Measurements from ENCODE around the gene SHROOM3.

Gene SHROOM3

DNA sequence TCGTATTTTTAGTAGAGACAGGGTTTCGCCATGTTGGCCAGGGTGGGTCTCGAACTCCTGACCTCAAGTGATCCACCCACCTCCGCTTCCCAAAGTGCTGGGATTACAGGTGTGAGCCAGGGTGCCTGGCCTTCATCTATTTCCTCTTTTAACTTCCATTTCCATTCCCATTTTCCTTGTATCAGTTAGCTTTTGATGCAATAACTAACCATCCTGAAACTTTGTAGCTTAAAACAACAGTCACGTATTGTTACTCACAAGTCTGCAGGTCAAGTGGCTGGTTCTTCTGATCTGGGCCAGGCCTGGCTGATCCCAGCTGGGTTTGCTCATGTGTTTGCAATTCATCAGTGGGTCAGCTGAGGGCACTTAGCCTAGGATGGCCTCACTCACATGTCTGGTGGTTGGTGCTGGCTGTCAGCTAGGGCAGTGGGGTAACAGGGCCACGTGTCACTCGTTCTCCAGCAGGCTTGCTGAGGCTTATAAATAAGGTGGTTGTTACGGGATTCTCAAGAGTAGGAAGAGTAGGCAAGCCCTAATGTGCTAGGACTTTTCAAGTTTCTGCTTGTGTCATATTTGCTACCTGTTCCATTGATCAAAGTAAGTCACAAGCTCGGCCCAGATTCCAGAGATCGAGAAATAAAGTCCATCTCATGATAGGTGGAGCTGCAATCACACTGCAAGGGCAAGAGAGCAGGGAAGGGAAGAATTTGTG, 374.7 kb downstream of the SHROOM3 start:
- Histone ChIP-seq H3K9me3 (ENCODE audit: control insufficient read depth, insufficient read depth, low read length) (peaks cover 6% of the 10 kb centered on the region; the same call in 1 of the 2 replicates), H3K9ac (ENCODE audit: low read depth, low read length) (no peak overlapping the region), H3K36me3 (ENCODE audit: insufficient read depth, low read length) (no peaks in the 10 kb centered on the region), H3K4me1 (ENCODE audit: insufficient read depth, low read length) (peaks cover 9% of the 10 kb centered on the region)

DNA sequence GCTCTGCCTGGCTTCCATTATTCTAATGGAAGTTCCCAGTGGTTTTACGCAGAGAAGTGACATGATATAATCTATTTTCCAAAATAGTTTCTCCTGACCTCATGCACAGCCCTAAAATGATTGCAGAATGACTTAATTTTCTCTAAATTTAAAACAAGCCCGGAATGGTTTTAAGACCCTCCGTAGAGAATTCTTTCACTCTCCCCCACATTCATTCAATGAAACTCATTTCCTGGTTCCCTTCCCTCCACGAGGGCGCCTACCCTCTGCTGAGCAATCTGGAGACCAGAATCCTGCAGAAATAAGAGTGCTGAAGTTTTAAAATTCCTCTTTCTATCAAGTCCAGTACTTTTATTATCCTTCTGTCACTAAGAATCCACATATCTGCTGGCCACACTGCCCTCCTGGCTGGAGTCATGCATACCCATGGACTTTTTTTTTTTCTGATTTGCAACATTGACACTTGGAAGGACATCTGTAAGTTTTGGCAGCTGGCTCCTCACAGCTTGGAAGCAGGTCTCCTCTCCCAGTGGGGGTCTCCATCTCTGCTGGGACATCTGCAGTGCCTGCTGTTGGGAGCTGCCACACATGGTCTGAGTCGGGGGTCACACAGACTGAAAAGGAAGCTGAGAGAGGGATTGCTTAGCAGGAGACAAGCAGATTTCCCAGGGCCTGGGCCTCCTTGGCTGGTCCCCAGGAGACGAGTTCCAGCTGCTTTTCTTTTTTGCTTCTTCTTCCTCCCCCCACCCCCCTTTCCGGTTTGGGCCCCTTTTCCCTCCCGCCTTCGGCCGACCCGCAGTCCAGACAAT, 376.8 kb downstream of the SHROOM3 start:
- H3K9me3 ChIP-seq (ENCODE audit: control insufficient read depth, insufficient read depth, low read length): peaks cover 3% of the 10 kb centered on the region; the same call in 1 of the 2 replicates

GRCh38 chr4:76813070-76813469, 378.0 kb downstream of the SHROOM3 start:
- Histone ChIP-seq H3K36me3 (ENCODE audit: insufficient read depth, low read length) (no peaks in the 10 kb centered on the region), H3K9ac (ENCODE audit: low read depth, low read length) (no peak overlapping the region)

More for the DNA sequence above, 376.8 kb downstream of the SHROOM3 start:
- H3K36me3 ChIP-seq (ENCODE audit: insufficient read depth, low read length): no peaks in the 10 kb centered on the region
- H3K4me1 ChIP-seq (ENCODE audit: insufficient read depth, low read length): peaks cover 9% of the 10 kb centered on the region
- no peak overlapping the region for H3K9ac ChIP-seq (ENCODE audit: low read depth, low read length)

GRCh38 chr4:76821641-76822040, 386.6 kb downstream of the SHROOM3 start:
- no peak overlapping the region for H3K9ac ChIP-seq (ENCODE audit: low read depth, low read length)
- H3K4me1 ChIP-seq (ENCODE audit: insufficient read depth, low read length): no peaks in the 10 kb centered on the region
- no peaks in the 10 kb centered on the region for H3K9me3 ChIP-seq (ENCODE audit: control insufficient read depth, insufficient read depth, low read length)
- H3K36me3 ChIP-seq (ENCODE audit: insufficient read depth, low read length): no peaks in the 10 kb centered on the region

More at GRCh38 chr4:76813070-76813469, 378.0 kb downstream of the SHROOM3 start:
- Histone ChIP-seq H3K9me3 (ENCODE audit: control insufficient read depth, insufficient read depth, low read length) (peaks cover 1% of the 10 kb centered on the region; the same call in 1 of the 2 replicates), H3K4me1 (ENCODE audit: insufficient read depth, low read length) (peaks cover 9% of the 10 kb centered on the region)

- no peaks in the 10 kb centered on the region for H3K36me3 ChIP-seq (ENCODE audit: insufficient read depth, low read length)
- no peak overlapping the region for H3K9ac ChIP-seq (ENCODE audit: low read depth, low read length)
- no peaks in the 10 kb centered on the region for H3K4me1 ChIP-seq (ENCODE audit: insufficient read depth, low read length)
- H3K9me3 ChIP-seq (ENCODE audit: control insufficient read depth, insufficient read depth, low read length): no peaks in the 10 kb centered on the region
Measured at GRCh38 chr4:76822303-76822702, 387.3 kb downstream of the SHROOM3 start.

DNA sequence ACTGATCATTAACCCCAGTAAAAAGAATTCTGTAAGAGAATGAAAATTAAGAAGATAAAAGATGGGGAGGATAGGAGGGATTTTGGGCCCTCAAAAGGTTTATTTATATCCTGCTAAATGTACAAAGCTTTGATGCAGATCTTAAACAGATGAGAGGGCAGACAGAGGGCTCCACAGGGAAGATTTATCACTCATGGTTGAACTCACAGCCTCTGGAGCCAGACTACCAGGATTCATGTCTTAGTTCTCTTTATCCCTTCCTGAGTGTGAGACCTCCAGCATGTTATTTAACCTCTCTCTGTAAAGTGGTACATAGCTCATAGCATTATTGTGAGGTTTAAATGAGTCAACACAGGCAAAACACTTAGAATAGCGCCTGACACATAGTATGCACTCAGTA, 388.5 kb downstream of the SHROOM3 start:
- Histone ChIP-seq H3K36me3 (ENCODE audit: insufficient read depth, low read length) (no peaks in the 10 kb centered on the region), H3K9ac (ENCODE audit: low read depth, low read length) (no peak overlapping the region), H3K4me1 (ENCODE audit: insufficient read depth, low read length) (no peaks in the 10 kb centered on the region), H3K9me3 (ENCODE audit: control insufficient read depth, insufficient read depth, low read length) (no peaks in the 10 kb centered on the region)

DNA sequence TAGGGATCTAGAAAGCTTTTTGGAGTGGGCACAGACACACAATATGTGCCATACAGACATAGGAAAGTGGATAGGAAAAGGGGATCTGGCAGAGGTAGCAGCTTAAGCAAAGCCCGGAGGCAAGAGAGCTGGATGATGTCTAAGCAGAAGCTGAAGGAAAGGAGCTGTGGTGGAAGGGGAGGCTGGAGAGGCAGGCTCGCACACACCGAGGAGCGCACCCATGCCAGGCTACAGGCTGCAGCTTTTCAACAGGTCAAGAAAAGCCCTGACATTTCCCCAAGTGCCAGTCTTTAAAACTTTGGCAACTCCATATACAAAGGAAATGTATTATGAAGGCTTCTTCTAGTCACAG, 395.6 kb downstream of the SHROOM3 start:
- no peaks in the 10 kb centered on the region for H3K9me3 ChIP-seq (ENCODE audit: control insufficient read depth, insufficient read depth, low read length)
- peak overlapping the region; percentile 23; the same call in 1 of the 2 replicates for H3K9ac ChIP-seq (ENCODE audit: low read depth, low read length)
- peaks cover 19% of the 10 kb centered on the region for H3K4me1 ChIP-seq (ENCODE audit: insufficient read depth, low read length)
- no peaks in the 10 kb centered on the region for H3K36me3 ChIP-seq (ENCODE audit: insufficient read depth, low read length)

- Histone ChIP-seq H3K4me1 (ENCODE audit: insufficient read depth, low read length) (peaks cover 19% of the 10 kb centered on the region), H3K9me3 (ENCODE audit: control insufficient read depth, insufficient read depth, low read length) (no peaks in the 10 kb centered on the region), H3K36me3 (ENCODE audit: insufficient read depth, low read length) (no peaks in the 10 kb centered on the region), H3K9ac (ENCODE audit: low read depth, low read length) (peak overlapping the region; percentile 23; the same call in 1 of the 2 replicates)
Measured at GRCh38 chr4:76830964-76831703, 396.1 kb downstream of the SHROOM3 start.

- Histone ChIP-seq H3K36me3 (ENCODE audit: insufficient read depth, low read length) (no peaks in the 10 kb centered on the region), H3K9ac (ENCODE audit: low read depth, low read length) (peak overlapping the region; percentile 3; the same call in 1 of the 2 replicates), H3K4me1 (ENCODE audit: insufficient read depth, low read length) (peaks cover 19% of the 10 kb centered on the region), H3K9me3 (ENCODE audit: control insufficient read depth, insufficient read depth, low read length) (no peaks in the 10 kb centered on the region)
Measured at GRCh38 chr4:76831711-76832373, 396.8 kb downstream of the SHROOM3 start.

Data from ES-I3 (cell line).